Endothelial cell of umbilical vein (primary cell): ENCODE measurements around the gene CHST8. TPM values are rescaled to one million over a fixed set of nuclear protein-coding genes. Genes with fewer than 3 reads are reported as not detected.

Experiments used
- BruUV-seq: library from RNA; stranded (reverse); fragments of 400-500 nt; replicated peaks from 2 replicates; lab custom pipeline; 2021; lab: Mats Ljungman, UMichigan
- CTCF ChIA-PET: fragments of 300-600, 350-600 bp; sonication (Branson Sonifier 250); formaldehyde crosslinking; loops from one replicate; lab custom pipeline; 2021; ENCODE audit warnings: antibody characterized with exemption, inconsistent platforms; lab: Charles Lee
- POLR2A ChIA-PET: fragments of 300-600, 350-600 bp; sonication (Branson Sonifier 250); formaldehyde crosslinking; loops from one replicate; lab custom pipeline; 2021; ENCODE audit warnings: antibody characterized with exemption, inconsistent platforms; lab: Charles Lee
- DNase-seq: peaks from one replicate; pipeline ENCODE4 v3.0.0-alpha.2; 2011; ENCODE audit warnings: low read depth, low spot score
- FAIRE-seq: peaks from 2 replicates; lab custom pipeline; 2011; peaks lifted over from hg19 to GRCh38; lab: Jason Lieb, UNC
- H2AFZ ChIP-seq: 2 replicates; pipeline ENCODE4 v1.6.0; 2012; ENCODE audit warnings: low read depth, low read length, control low read depth, inconsistent platforms
- H3K27ac ChIP-seq: 2 replicates; pipeline ENCODE4 v1.5.1; 2011; ENCODE audit warnings: low read depth, mild to moderate bottlenecking, control low read depth, low read length, moderate library complexity; ENCODE audit not compliant: insufficient read depth
- H3K27me3 ChIP-seq, 2 experiments: 2 replicates each; pipeline versions ENCODE4 v1.6.0 to v1.6.1; 2011; ENCODE audit warnings: low read length in 2 of 2, mixed read lengths in 1 of 2; ENCODE audit not compliant: control insufficient read depth in 2 of 2, insufficient read depth in 2 of 2
- H3K36me3 ChIP-seq, 2 experiments: 2 replicates in 1 of 2; 3 replicates in 1 of 2; pipeline ENCODE4 v1.5.1; 2011; ENCODE audit warnings: low read length in 2 of 2, mild to moderate bottlenecking in 1 of 2, moderate library complexity in 1 of 2; ENCODE audit not compliant: control insufficient read depth in 2 of 2, insufficient read depth in 2 of 2; ENCODE audit errors: extremely low read depth in 1 of 2
- H3K4me1 ChIP-seq: 3 replicates; pipeline ENCODE4 v1.5.1; 2011; ENCODE audit warnings: mild to moderate bottlenecking, low read length; ENCODE audit not compliant: control insufficient read depth, insufficient read depth; ENCODE audit errors: extremely low read depth
- H3K4me2 ChIP-seq: 2 replicates; pipeline ENCODE4 v1.6.1; 2011; ENCODE audit warnings: low read length, control low read depth, mixed read lengths; ENCODE audit not compliant: insufficient read depth
- H3K4me3 ChIP-seq, 3 experiments: fragments of 200-600 bp in 1 of 3; sonication (generic), shearing (Covaris generic) in 1 of 3; replicated peaks in 1 of 3; 2 replicates each; pipeline ENCODE4 v1.5.1; 2011 to 2016; ENCODE audit warnings: control low read depth in 3 of 3, low read length in 3 of 3, mild to moderate bottlenecking in 2 of 3, inconsistent platforms in 1 of 3, low read depth in 1 of 3, moderate library complexity in 1 of 3; ENCODE audit not compliant: insufficient read depth in 1 of 3
- H3K79me2 ChIP-seq: 2 replicates; pipeline ENCODE4 v1.6.0; 2012; ENCODE audit warnings: low read length, inconsistent platforms; ENCODE audit not compliant: control insufficient read depth, insufficient read depth
- H3K9ac ChIP-seq: replicated peaks from 2 replicates; pipeline ENCODE3; 2011; ENCODE audit warnings: low read length, control low read depth; ENCODE audit not compliant: insufficient read depth; ENCODE audit errors: extremely low read depth
- H3K9me1 ChIP-seq: replicated peaks from 3 replicates; pipeline ENCODE4 v1.6.0; 2011; ENCODE audit warnings: mild to moderate bottlenecking, low read length; ENCODE audit not compliant: control insufficient read depth, insufficient read depth; ENCODE audit errors: extremely low read depth
- H3K9me3 ChIP-seq: replicated peaks from 2 replicates; pipeline ENCODE4 v1.5.1; 2012; ENCODE audit warnings: low read length, inconsistent platforms; ENCODE audit not compliant: control insufficient read depth, insufficient read depth
- H4K20me1 ChIP-seq: replicated peaks from 2 replicates; pipeline ENCODE3; 2011; ENCODE audit warnings: mild to moderate bottlenecking, low read length; ENCODE audit not compliant: control insufficient read depth, insufficient read depth; ENCODE audit errors: extremely low read depth
- CTCF ChIP-seq, 2 donors: IDR thresholded peaks; 1 replicate in 1 of 2; 2 replicates in 1 of 2; pipeline ENCODE4 v1.5.1; 2011; ENCODE audit warnings: low read length in 2 of 2, mild to moderate bottlenecking in 2 of 2, moderate library complexity in 2 of 2, control low read depth in 1 of 2, inconsistent platforms in 1 of 2, low read depth in 1 of 2; ENCODE audit not compliant: insufficient read depth in 1 of 2; ENCODE audit errors: extremely low read depth in 1 of 2
- EZH2 ChIP-seq: IDR thresholded peaks from 2 replicates; pipeline ENCODE4 v1.6.1; 2012; ENCODE audit warnings: borderline replicate concordance, low read depth, mild to moderate bottlenecking, moderate library complexity, low read length, inconsistent platforms; ENCODE audit not compliant: severe bottlenecking
- FOS ChIP-seq: IDR thresholded peaks from 2 replicates; pipeline ENCODE4 v1.6.1; 2011; ENCODE audit warnings: mild to moderate bottlenecking, low read length, moderate library complexity, borderline replicate concordance; ENCODE audit not compliant: insufficient read depth
- GATA2 ChIP-seq: IDR thresholded peaks from 2 replicates; pipeline ENCODE4 v1.7.0; 2011; ENCODE audit warnings: low read depth, mild to moderate bottlenecking, moderate library complexity, mixed read lengths, low read length; ENCODE audit not compliant: insufficient read length, insufficient read depth
- JUN ChIP-seq: IDR thresholded peaks from 2 replicates; pipeline ENCODE4 v1.6.1; 2011; ENCODE audit warnings: borderline replicate concordance, low read depth; ENCODE audit not compliant: insufficient read length, insufficient read depth
- MYC ChIP-seq: IDR thresholded peaks from one replicate; pipeline ENCODE4 v1.6.1; 2011; ENCODE audit warnings: mild to moderate bottlenecking, low read depth, low read length
- POLR2A ChIP-seq: IDR thresholded peaks from 2 replicates; pipeline ENCODE4 v1.6.1; 2012; ENCODE audit warnings: low read depth, mild to moderate bottlenecking, control low read depth, low read length
- POLR2AphosphoS5 ChIP-seq: IDR thresholded peaks from 2 replicates; pipeline ENCODE4 v1.6.1; 2012; ENCODE audit warnings: low read depth, mild to moderate bottlenecking, control low read depth, low read length, moderate library complexity; ENCODE audit not compliant: insufficient read depth
- dilution Hi-C: fragments of 300-500 bp; cut with MboI; formaldehyde crosslinking; loops from one replicate; pipeline ENCODE4 v1.15.0; 2019; ENCODE audit warnings: low sequenced_read_pairs; ENCODE audit not compliant: extremely low pct_ligation_motif_present
- intact Hi-C: fragments of 100-400 bp; cut with micrococcal nuclease; formaldehyde crosslinking; loops from one replicate; pipeline ENCODE4 v1.10.0; 2022
- polyA plus RNA-seq, 4 experiments: library from polyadenylated mRNA; depleted of rRNA in 3 of 4; stranded (reverse) in 3 of 4; unstranded in 1 of 4; fragments of >200 nt; gene quantifications; 2 replicates each; pipeline versions ENCODE4 v1.2.1 to v1.2.3, GENCODE V29; 2011 to 2012; ENCODE audit warnings: missing spikeins in 1 of 4
- total RNA-seq: library from RNA; stranded (reverse); gene quantifications from 2 replicates; pipeline ENCODE4 v1.2.3, GENCODE V29; 2021
- TF ChIP-seq, protein P1 (sequence below): IDR thresholded peaks from 2 replicates; pipeline ENCODE4 v1.6.1; 2011; ENCODE audit not compliant: insufficient read depth, insufficient read length

Gene CHST8
- total and polyA plus RNA-seq, 2 donors (not counting 3 experiments of a cell fraction or from before 2014, with no cell fraction given): not detected

DNA sequence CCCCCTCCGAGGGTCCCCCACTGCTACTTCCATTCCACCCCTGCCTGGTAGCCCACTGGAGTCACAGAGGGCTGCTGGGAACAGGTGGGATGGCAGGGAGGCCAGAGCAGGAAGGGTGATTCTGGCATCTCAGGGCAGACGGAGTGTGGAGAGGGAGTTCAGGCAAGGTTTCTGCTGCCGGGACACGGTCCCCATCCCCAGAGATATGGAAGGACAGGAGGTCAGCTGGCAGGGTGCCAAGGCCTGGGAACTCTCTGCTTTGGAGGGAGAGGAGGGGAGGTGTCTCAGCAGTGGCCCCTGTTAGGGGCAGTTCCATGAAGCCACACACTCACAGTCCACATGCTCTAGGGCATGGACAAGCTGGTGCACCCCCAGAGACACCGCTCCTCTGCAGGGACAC, 68.1 kb downstream of the CHST8 start:
- Histone ChIP-seq H3K27ac (no peak overlapping the region), H3K4me1 (no peaks in the 10 kb centered on the region), H3K9me3 (no peaks in the 10 kb centered on the region), H3K9ac (no peak overlapping the region), H3K9me1 (no peaks in the 10 kb centered on the region), H3K4me3 (no peak overlapping the region), H3K36me3 (no peaks in the 10 kb centered on the region), H3K4me2 (no peak overlapping the region), H3K27me3 (no peaks in the 10 kb centered on the region), H4K20me1 (no peaks in the 10 kb centered on the region), H2AFZ (no peak overlapping the region), H3K79me2 (no peaks in the 10 kb centered on the region)
- POLR2A ChIA-PET: no interaction called here
- DNase-seq: no peak
- CTCF ChIA-PET: no interaction called here
- no TSS peak for BruUV-seq
- dilution Hi-C loops (no loop called here), intact Hi-C loops (loop anchor here (10.0 kb wide), 1 partner anchor 255 kb away; no protein-coding TSS in a partner anchor)
- FAIRE-seq: no peak
- no peak for TF ChIP-seq CTCF (IDR thresholded peaks at IDR 0.05; ENCODE audit: extremely low read depth in 1 of 2, insufficient read depth in 1 of 2, low read depth in 1 of 2, low read length in 2 of 2)
- no peak for TF ChIP-seq FOS
- no peak for TF ChIP-seq EZH2
- no peak for TF ChIP-seq POLR2A
- no peak for TF ChIP-seq POLR2AphosphoS5
- no peak for TF ChIP-seq MYC
- no peak for TF ChIP-seq GATA2
- TF ChIP-seq, protein P1, sequence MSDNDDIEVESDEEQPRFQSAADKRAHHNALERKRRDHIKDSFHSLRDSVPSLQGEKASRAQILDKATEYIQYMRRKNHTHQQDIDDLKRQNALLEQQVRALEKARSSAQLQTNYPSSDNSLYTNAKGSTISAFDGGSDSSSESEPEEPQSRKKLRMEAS: no peak
- TF ChIP-seq JUN: no peak
